SH-SY5Y (cell line): Measurements from ENCODE around the gene PAMR1.

Experiments used
- GATA2 ChIP-seq: IDR thresholded peaks from 2 replicates; pipeline ENCODE4 v1.6.1; 2011; ENCODE audit warnings: mild to moderate bottlenecking, low read depth, low read length
- GATA3 ChIP-seq: IDR thresholded peaks from 2 replicates; pipeline ENCODE4 v1.6.1; 2011; ENCODE audit warnings: low read depth, mild to moderate bottlenecking, low read length, moderate library complexity

DNA sequence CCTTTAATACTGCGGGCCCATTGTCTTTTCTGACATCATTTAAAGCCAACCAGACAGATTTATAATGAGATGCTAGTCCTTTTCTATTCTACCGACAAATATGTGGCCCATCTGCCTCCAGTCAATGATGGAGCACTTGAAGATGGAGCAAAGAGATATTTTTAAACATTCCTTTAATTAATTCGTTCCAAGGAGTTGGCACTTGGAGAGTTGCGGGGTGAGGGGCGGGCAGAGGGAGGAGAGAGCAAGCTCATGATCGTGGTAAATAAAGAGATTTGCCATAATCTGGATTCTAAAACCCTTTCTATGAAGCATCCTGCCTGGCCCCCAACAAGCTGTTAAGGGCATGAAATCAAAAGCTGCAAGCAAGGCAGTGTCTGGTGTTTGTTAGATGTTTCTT is 111.1 kb downstream of the PAMR1 start:
- TF ChIP-seq GATA2 (no peak), GATA3 (no peak)
